Activated CD4-positive, alpha-beta T cell treated with anti-CD3 and anti-CD28 coated beads for 1 hour (primary cell): ENCODE data around the gene PLCB3.

Source experiments
- DNase-seq: peaks from one replicate; pipeline ENCODE4 v3.0.0-alpha.2; 2020

The PLCB3 gene

DNA sequence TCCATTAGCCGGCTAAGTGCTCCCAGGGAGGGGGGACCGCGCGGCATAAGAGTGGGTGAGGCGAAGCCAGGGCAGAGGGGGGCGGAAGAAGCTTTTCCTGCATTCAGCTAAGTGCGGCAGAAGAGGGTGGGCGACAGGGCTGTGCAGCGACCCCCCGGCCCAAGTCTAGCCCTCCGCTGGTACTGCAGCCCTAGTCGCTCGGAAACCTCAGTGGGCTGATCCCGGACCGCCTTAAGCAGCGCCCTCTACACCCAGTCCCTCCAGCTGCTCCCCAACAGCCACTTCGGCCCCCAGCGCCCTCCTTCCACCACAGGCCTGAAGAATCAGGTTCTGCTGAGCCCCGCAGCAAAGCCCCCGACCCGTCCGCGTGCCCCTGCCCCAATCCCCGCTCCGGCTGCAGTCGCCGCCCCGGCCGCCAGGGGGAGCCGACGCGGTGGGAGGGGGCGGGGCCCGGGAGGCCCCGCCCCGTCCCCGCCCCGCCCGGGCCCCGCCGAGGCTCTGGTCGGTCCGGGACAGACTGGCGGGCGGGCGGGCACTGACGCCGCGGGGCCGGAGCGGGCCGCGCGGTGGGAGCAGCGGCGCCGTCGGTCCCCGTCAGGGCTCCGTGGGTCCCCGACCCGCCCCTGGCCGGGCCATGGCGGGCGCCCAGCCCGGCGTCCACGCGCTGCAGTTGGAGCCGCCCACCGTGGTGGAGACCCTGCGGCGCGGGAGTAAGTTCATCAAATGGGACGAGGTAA lies at the start of gene PLCB3:
Gene PLCB3 (plus strand): TSS at position 515 of the 737 bp plus-strand sequence. CDS start 120 bp downstream, at position 635.
- peak; percentile 53 for DNase-seq

DNA sequence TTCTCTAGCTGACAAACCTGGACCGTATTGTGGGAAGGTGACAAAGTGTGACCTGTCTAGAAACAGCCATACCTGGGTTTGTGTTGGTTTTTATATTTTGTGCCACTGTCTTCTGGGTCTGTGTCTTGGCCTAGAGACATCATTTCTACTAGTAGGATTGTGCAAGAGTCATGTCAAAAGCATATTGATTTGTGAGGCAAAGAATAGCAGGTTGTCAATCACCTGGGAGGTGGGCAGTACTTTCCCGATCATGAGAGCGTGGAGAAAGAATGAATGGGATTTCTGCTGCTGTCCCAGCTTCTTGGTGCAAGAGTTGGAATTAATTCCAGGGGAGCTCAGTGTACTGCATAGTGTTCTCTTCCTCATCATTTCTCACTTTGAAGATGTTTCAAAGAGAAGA lies 49.8 kb upstream of the PLCB3 start:
- DNase-seq, result no peak

DNA sequence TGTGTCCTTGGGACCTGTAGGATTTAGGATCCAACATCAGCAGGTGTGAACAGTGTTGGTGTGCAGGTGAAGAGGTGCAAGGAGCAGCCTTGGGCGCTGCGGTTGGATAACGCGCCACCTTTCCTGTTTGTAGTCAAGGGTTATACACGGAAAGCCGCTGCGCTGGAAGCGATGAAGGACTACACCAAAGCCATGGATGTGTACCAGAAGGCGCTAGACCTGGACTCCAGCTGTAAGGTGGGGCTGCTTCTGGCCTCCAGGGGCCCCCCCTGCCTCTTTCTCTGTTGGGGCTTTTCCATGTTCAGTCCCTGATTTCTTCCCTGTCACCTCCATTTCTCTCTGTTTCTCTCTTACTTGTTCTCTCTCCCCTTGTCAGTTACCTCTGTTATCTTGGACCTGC lies 48.3 kb upstream of the PLCB3 start:
- no peak for DNase-seq

DNA sequence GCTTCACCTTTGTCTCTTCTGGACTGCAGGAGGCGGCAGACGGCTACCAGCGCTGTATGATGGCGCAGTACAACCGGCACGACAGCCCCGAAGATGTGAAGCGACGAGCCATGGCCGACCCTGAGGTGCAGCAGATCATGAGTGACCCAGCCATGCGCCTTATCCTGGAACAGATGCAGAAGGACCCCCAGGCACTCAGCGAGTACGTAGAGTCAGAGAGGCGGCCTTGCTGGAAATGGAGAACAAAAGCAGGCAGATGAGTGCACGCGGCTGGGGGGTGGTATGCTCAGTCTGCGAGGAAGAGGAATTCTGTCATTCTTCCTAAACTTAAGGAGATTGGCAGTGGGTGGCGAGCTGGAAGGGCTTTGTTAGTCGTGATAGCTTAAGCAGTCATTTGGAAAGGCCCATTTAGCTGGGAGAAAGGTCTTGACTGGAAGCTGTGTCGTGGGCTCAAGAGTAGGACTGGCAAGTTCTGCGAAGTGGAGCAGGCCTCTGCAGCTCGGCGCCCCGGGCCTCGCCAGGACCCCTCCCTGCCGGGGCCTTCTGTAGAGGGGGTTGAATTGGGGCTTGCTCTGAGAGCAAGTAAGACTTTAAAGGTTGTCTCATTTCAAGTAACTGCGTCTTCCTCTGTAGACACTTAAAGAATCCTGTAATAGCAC lies 47.8 kb upstream of the PLCB3 start:
- DNase-seq, result no peak

DNA sequence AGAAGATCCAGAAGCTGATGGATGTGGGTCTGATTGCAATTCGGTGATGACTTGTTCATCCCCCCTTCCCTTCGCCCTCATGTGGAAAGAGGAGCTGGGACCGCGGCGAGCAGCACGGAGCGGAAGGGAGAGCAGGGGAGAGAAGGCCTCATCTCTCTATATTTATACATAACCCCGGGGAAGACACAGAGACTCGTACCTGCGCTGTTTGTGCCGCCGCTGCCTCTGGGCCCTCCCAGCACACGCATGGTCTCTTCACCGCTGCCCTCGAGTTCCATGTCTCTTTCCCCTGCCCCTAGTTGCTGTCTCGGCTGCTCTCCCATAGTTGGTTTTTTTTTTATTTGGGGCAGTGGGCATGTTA lies 47.3 kb upstream of the PLCB3 start:
- DNase-seq, result no peak

DNA sequence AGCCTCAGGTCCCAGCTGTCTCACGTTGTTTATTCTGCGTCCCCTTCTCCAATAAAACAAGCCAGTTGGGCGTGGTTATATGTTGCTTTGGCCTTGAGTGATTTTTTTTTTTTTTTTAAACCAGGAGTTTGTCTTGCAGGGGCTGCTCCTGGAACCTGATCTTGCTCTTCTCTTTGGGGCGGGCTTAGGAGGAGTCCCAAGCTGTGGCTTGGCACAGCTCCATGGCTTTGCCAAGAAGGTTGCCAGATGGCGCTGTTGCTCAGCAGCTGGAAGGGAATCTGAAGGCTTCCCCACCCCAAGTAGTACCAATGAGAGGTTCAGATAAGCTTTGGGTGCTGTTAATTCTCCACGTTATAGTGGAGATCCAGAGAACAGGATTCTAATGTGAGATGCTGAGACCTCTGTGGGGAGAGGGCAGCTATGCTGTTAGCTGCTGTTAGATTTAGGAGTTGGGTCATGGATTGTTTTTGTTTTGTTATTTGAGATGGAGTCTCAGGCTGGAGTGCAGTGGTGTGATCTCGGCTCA lies 46.8 kb upstream of the PLCB3 start:
- DNase-seq, result peak; percentile 79

DNA sequence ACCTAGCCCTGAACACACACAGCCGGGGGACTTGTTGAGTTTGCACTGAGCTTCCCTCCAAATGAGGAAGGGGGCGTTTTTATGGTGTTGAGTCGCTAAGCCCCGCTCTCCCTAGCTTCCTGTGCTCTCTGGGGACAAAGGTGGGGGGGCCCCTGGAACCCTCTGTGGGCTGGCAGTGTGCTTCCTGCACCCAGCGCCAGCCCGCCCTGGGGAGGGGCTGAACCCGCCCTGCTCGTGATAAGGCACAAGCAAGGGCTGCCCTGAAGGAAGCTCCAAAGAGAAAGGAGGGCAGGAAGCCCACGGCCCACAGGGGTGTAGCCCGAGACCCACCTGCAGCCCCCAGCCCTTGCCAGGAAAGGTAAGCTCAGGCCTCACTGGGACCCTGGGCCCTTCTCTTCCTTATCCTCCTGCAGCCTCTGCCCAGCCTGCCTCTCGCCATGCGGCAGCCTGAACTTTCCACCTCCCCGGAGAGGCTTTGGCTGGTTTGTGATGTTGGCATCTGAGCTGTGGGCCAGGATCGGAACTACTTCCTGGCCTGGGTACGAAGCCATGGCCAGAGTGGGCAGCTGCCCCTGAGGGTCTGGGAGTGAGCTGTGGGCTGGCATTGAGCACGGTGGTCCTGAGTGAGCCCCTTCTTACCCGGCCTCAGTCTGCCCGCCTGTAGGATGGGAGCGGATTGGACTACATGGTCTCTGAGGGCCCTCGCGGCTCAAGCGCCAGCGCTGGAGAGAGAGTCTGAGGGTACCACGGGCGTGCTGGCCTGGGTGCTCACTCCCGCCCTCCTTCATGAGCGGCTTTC lies 44.7 kb upstream of the PLCB3 start, which contains the start of gene FERMT3:
Gene FERMT3 (plus strand): TSS at position 265 of the 799 bp plus-strand sequence. CDS start 644 bp downstream, outside the sequence.
- peak; percentile 56 for DNase-seq

DNA sequence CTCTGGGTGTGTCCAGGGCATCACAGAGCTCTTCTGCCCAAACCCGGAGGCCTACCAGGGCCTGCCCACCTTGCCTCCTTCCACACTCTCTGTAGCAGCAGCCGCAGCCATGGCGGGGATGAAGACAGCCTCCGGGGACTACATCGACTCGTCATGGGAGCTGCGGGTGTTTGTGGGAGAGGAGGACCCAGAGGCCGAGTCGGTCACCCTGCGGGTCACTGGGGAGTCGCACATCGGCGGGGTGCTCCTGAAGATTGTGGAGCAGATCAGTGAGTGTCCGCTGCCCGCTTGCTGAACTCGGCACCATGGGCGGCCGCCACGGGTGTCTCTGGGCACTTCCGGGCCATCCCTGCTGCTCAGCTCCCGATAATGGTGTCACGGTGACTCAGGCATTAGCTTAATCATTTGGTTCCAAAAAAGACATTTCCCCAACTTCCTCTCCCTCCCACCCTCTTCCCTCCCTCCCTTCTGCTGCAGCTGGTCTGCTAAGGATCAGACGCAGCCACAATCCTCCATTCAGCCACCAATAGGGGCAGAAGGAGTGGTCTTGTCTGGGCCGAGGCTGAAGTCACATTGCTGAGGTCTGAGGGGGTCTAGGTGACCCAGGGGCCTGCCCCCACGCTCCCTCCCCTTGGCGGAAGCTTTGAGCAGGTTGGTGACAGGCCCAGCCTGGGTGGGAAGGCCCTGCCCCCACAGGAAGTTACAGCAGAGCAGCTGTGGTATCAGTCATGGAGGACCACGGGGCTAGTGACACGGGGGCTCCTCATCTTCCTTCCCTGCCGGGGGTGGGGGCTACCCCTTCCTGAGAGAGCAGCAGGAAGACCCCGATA lies 43.9 kb upstream of the PLCB3 start:
- peak; percentile 56 for DNase-seq

DNA sequence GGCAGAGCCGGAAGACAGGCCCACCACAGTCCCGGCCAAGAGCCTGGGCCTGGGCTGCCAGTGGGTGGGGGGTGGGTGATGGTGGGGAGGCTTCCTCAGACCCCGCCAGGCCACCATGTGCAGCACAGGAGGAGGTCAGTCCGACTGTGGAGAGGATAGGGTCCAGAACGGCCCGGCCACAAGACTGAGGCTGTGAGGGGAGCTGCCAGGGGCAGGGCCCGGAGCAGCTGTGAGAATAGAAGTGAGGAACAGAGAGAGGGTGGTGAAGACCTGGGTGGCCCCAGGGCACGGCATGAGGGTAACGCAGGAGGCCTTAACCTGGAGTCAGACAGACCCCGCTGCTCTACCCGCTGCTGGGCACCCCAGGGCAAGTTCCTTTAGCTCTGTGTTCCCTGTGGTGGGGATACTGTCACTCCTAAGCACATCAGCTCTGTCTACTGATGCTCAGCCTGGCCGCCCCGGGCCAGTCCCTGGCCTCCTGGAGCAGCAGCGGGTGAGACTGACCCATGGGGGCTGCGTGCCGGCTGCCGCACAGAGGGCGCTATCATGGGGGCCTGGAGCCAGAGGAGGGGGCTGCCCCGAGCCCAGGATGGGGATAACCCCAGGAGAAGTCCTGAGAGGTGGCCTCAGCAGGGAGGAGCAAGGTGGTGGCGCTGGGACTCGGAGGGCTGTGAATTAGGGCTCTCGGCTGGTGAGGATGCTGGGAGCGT lies 43.1 kb upstream of the PLCB3 start:
- DNase-seq, result no peak

DNA sequence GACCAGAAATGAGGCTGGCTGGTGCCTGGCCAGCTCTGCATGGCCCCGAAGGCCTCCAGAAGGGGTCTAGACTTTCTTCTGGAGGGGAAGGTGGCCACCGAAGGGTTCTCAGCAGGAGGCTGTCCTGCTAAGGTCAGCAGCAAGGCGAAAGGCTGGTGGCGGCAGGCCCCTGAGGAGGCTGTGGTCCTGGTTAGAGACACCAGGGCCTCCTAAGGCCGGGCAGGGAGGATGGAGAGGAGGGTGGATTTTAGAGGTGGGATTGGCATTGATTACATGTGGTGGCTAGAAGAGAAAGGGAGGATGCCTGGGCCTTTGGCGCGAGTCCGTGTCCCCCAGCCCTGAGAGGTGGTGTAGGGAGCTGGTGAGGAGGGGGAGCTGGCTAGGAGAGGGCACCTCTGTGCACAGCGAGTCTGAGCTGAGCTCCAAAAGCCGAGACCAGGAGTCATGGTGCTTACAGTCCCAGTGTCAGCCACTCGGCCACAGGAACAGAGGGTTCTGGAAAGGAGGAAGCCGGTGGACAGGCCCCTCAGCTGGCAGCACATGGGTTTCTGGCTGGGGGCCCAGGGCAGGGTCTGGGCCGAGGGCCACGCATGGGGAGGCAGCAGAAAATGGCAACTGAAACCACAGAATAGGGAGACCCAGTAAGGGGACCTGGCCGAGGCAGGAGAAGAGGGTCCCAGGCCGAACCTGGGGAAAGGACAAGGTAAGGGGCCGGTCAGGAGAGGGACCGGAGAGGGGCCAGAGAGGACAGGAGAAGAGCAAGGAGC lies 42.4 kb upstream of the PLCB3 start:
- DNase-seq, result no peak

DNA sequence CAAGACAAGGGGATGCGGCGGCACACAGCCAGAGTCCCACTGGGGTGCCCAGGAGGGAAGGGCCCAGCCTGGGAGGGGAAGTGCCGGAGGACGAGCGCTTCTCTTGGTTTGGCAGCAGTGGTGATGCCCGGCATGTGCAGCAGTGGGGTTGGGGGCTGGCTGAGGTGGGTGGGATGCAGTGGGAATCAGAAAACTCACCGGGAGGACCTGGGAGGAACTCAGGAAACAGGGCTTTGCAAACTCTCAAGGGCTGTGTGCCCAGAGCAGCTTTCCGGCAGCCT lies 41.8 kb upstream of the PLCB3 start:
- no peak for DNase-seq

DNA sequence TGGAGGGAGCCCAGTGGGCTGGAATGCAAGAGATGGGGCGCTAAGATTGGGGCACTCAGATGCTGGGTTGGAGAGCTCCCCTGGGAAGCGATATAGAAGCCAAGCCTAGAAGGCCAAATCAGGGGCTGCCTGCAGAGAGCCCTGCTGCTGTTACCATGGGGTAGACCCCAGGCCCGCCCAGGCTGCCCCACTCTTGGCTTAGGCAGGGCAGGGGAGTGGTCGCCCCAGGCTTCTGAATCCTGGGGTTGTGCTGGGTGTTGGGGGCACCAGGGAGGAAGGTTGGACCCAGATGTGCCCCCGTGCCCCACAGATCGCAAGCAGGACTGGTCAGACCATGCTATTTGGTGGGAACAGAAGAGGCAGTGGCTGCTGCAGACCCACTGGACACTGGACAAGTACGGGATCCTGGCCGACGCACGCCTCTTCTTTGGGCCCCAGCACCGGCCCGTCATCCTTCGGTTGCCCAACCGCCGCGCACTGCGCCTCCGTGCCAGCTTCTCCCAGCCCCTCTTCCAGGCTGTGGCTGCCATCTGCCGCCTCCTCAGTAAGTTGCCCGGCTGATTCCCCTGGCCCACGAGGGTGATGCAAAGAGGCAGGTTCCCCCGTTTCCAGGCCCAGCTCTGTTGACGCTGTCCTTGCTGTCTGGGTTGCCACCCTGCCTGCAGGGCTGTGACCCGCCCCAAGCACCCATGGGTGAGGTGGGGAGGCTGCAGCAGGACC lies 40.9 kb upstream of the PLCB3 start:
- no peak for DNase-seq

DNA sequence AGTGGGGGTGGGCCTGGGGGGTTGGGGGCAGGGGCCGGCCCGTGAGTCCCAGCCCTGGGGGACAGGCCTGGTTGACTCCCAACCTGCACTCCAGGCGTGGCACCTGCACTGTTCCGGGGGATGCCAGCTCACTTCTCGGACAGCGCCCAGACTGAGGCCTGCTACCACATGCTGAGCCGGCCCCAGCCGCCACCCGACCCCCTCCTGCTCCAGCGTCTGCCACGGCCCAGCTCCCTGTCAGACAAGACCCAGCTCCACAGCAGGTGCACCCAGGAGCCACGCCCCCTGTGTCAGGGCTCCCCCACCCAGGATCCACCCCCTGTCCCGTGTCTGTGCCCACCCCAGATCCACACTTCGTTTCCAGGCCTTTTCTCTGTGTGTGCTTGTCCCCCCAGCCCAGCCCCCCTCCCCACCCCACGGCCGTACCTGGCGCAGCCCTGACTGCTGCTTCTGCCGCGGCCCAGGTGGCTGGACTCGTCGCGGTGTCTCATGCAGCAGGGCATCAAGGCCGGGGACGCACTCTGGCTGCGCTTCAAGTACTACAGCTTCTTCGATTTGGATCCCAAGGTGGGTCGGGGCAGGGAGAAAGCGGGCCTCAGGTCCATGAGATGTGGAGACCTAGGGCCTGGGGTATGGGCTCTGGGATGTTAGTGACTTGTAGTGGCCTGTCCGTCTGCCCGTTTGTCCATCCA lies 40.0 kb upstream of the PLCB3 start:
- no peak for DNase-seq

DNA sequence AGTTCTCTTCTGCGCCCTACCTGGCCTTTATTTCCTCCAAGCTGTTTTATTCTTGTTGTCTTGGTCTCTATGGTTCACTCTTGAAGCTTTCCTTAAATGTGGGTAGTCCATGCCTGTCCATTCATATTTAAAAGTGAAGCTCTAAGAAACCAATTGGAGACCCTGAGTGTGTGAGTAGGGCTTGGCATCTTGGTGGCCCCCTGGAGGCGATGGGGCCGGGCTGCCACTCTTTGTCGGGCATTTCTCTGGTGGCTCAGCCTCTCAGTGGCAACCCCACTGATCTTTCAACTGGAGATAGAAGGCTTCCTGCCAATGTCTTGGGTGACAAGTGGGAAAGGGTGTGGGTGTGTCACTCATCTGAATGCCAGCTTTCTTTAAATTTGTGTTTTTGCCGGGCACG lies 34.5 kb upstream of the PLCB3 start:
- no peak for DNase-seq

DNA sequence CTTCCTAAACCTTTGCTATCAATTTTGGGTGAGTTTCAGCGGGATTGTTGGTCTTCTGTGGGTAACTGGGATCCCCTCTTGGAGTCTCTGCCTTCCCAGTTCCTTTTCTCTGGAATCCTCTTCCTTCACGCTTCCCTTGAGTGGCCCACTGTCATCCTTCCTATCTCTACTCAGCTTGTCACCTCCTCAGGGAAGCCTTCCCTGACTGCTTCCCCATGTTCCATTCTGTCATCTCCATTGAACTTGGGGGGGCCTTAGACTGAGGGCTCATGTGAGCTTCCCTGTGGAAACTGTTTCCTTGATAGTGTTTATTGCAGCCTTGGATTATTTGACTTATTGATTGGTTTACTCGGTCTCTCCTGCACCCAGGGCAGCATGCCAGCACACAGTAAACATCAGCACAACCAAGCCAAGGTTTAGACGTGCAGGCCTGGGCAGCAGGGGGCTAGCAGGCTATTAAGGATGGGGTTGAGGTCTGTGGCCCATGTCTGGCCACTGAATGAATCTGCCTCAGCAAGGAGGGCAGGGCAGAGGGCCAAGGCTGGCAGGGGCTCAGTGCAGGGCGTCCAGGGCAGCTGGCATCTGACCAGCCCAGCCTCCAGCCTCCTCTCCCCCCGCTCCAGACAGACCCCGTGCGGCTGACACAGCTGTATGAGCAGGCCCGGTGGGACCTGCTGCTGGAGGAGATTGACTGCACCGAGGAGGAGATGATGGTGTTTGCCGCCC lies 32.5 kb upstream of the PLCB3 start:
- no peak for DNase-seq

DNA sequence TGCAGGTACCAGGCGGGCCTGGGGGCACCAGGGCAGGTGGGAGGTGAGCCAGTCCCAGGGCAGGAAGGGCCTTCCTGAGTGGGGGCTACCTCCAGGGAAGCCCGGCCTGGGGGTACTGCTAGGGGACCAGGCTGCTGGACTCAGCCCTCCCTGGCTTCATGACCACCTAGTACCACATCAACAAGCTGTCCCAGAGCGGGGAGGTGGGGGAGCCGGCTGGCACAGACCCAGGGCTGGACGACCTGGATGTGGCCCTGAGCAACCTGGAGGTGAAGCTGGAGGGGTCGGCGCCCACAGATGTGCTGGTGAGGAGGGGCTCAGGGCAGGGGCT lies 32.0 kb upstream of the PLCB3 start:
- no peak for DNase-seq

DNA sequence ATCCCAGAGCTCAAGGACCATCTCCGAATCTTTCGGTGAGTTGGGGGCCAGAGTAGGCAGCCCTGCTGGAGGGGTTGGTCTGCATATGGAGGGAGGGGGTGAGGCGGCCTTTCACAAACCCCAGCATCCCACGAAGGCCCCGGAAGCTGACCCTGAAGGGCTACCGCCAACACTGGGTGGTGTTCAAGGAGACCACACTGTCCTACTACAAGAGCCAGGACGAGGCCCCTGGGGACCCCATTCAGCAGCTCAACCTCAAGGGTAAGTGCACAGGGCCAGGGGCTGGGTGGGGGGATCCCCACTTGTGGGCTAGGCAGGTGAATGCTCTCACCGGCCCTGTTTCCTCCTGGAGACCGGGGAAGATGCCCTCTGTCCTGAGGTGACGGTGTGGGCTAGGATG lies 31.6 kb upstream of the PLCB3 start:
- DNase-seq, result no peak

DNA sequence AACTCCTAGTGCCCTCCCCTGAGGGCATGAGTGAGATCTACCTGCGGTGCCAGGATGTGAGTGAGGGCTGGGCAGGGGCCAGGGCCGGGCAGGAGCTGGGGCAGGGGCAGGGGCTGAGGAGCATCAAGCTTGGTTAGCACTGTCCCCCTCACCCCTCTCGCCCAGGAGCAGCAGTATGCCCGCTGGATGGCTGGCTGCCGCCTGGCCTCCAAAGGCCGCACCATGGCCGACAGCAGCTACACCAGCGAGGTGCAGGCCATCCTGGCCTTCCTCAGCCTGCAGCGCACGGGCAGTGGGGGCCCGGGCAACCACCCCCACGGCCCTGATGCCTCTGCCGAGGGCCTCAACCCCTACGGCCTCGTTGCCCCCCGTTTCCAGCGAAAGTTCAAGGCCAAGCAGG lies 31.1 kb upstream of the PLCB3 start:
- no peak for DNase-seq

DNA sequence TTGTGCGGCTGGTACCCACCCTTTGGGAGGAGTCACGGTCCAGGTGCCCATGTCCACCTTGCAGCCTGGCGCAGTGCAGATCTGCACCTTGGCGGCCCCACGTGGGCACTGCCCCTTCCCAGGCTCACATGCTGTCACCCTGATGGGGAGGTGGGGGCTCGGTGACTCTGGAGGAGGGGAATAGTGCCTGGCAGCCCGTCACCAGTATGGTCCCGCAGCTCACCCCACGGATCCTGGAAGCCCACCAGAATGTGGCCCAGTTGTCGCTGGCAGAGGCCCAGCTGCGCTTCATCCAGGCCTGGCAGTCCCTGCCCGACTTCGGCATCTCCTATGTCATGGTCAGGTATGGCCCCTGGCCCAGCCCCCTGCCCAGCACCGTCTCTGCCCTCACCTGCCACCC lies 30.5 kb upstream of the PLCB3 start:
- no peak for DNase-seq

DNA sequence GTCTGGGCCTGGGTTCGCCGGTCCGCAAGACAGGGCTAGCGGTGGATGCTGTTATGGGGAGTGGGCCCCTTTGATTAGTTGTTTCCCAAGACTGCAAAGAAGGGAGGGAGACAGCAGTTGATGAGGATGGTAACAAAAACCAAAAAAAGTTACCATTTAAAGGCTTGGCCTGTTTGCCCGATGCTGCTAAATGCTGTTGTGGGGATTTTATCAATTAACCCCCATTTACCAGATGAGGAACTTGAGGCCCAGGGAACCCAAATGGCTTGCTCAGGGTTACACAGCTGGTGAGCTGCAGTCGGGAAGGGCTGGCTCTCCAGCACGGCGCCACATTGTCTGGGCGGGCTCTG lies 28.7 kb upstream of the PLCB3 start:
- DNase-seq, result no peak
